Measurements from ENCODE around the gene NHLRC2. TPM values are rescaled to one million over a fixed set of nuclear protein-coding genes. Genes with fewer than 3 reads are reported as not detected.

Gene NHLRC2
- total RNA-seq, 1 donor from 2014 or later = 46.3 TPM

- Histone ChIP-seq H3K4me3 (ENCODE audit: low read depth, low read length) (no peak overlapping the region), H3K27me3 (ENCODE audit: control insufficient read depth, insufficient read depth, low read length) (no peaks in the 10 kb centered on the region), H3K36me3 (ENCODE audit: control insufficient read depth, insufficient read depth, low read length) (peaks cover 2% of the 10 kb centered on the region)
- TF ChIP-seq CTCF (IDR thresholded peaks at IDR 0.05; ENCODE audit: insufficient read depth, low read length, poor library complexity, severe bottlenecking) = no peak
- DNase-seq (ENCODE audit: low read depth) = no peak
These were observed 45.6 kb downstream of the NHLRC2 start for GRCh38 chr10:113899952-113900598.

DNA sequence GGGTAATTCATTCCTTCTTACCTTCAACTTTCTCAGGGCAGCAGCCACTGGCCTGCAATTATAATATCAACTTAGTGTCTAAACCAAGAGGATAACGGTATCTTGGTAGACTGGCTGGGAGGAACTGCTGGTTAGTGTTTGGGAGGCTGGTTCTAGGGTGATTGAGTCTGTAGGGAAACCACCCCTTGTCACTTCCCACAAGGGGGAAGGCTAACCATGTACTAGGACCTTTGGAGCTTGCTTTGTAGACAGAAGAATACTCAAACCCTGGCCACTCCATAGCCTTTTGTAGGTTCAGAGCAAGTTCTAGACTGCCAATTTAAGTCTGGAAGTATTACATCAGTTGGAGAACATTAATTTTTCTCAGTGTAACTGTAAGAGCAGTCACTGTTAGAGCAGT is 51.3 kb downstream of the NHLRC2 start:
- DNase-seq (ENCODE audit: low read depth) = no peak
- no peak overlapping the region for H3K4me3 ChIP-seq (ENCODE audit: low read depth, low read length)
- H3K36me3 ChIP-seq (ENCODE audit: control insufficient read depth, insufficient read depth, low read length) = peaks cover 2% of the 10 kb centered on the region
- H3K27me3 ChIP-seq (ENCODE audit: control insufficient read depth, insufficient read depth, low read length) = no peaks in the 10 kb centered on the region
- TF ChIP-seq CTCF (IDR thresholded peaks at IDR 0.05; ENCODE audit: insufficient read depth, low read length, poor library complexity, severe bottlenecking) = no peak

DNA sequence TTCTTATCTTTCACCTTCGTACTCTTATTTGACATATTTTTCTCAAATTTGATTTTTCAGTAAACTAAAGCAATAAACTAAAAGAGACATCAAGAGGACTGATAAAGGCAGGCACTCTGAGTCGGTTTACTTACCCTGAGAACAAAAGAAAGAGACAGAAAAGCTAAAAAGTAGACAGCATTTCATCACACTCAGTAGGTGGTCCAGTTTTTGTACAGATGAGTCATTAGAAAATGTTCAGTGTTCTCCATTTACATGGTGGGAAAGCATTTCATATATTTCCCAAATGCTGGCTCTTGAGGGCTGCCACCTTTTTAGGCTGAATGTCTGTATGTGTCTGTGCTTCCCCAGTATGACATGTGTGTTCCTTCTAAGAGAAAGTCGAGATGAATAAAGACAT is 52.7 kb downstream of the NHLRC2 start:
- Histone ChIP-seq H3K36me3 (ENCODE audit: control insufficient read depth, insufficient read depth, low read length) (no peaks in the 10 kb centered on the region), H3K27me3 (ENCODE audit: control insufficient read depth, insufficient read depth, low read length) (no peaks in the 10 kb centered on the region), H3K4me3 (ENCODE audit: low read depth, low read length) (no peak overlapping the region)
- no peak for DNase-seq (ENCODE audit: low read depth)
- no peak for TF ChIP-seq CTCF (IDR thresholded peaks at IDR 0.05; ENCODE audit: insufficient read depth, low read length, poor library complexity, severe bottlenecking)

- no peak for TF ChIP-seq CTCF (IDR thresholded peaks at IDR 0.05; ENCODE audit: insufficient read depth, low read length, poor library complexity, severe bottlenecking)
- Histone ChIP-seq H3K4me3 (ENCODE audit: low read depth, low read length) (no peak overlapping the region), H3K36me3 (ENCODE audit: control insufficient read depth, insufficient read depth, low read length) (no peaks in the 10 kb centered on the region), H3K27me3 (ENCODE audit: control insufficient read depth, insufficient read depth, low read length) (no peaks in the 10 kb centered on the region)
- DNase-seq (ENCODE audit: low read depth) = no peak
These were observed 53.8 kb downstream of the NHLRC2 start for GRCh38 chr10:113908236-113908635.

- no peak for DNase-seq (ENCODE audit: low read depth)
- no peaks in the 10 kb centered on the region for H3K36me3 ChIP-seq (ENCODE audit: control insufficient read depth, insufficient read depth, low read length)
- H3K27me3 ChIP-seq (ENCODE audit: control insufficient read depth, insufficient read depth, low read length) = no peaks in the 10 kb centered on the region
- no peak for TF ChIP-seq CTCF (IDR thresholded peaks at IDR 0.05; ENCODE audit: insufficient read depth, low read length, poor library complexity, severe bottlenecking)
- no peak overlapping the region for H3K4me3 ChIP-seq (ENCODE audit: low read depth, low read length)
These were observed 56.7 kb downstream of the NHLRC2 start for GRCh38 chr10:113911113-113911512.

- H3K36me3 ChIP-seq (ENCODE audit: control insufficient read depth, insufficient read depth, low read length) = no peaks in the 10 kb centered on the region
- no peaks in the 10 kb centered on the region for H3K27me3 ChIP-seq (ENCODE audit: control insufficient read depth, insufficient read depth, low read length)
These were observed 57.4 kb downstream of the NHLRC2 start for GRCh38 chr10:113911839-113912238.

More at GRCh38 chr10:113911839-113912238, 57.4 kb downstream of the NHLRC2 start:
- no peak overlapping the region for H3K4me3 ChIP-seq (ENCODE audit: low read depth, low read length)
- DNase-seq (ENCODE audit: low read depth) = no peak
- no peak for TF ChIP-seq CTCF (IDR thresholded peaks at IDR 0.05; ENCODE audit: insufficient read depth, low read length, poor library complexity, severe bottlenecking)

All from kidney epithelial cell (primary cell).